Erythroblast (primary cell): Measurements from ENCODE around the gene AFM.

Experiments used
- GATA1 ChIP-seq: IDR thresholded peaks from 2 replicates; pipeline ENCODE4 v1.6.1; 2011; ENCODE audit warnings: low read depth, mild to moderate bottlenecking, control low read depth, low read length, moderate library complexity
- POLR2A ChIP-seq: IDR thresholded peaks from 2 replicates; pipeline ENCODE4 v1.6.1; 2011; ENCODE audit warnings: mild to moderate bottlenecking, low read length

DNA sequence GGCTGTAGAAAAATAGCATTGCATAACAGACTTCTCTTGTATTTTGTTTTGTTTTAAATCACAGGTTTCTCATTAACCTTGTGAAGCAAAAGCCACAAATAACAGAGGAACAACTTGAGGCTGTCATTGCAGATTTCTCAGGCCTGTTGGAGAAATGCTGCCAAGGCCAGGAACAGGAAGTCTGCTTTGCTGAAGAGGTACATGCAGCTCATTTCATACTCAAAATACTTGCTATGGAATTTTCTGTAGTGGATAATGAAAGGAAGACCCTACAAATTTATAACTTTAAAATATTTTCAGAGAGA lies 27.9 kb upstream of the AFM start:
- TF ChIP-seq POLR2A = no peak
- no peak for TF ChIP-seq GATA1
